HepG2 (cell line): ENCODE results near the gene MAPK8IP3. TPM values are rescaled to one million over a fixed set of nuclear protein-coding genes. Genes with fewer than 3 reads are reported as not detected.

Source experiments
- ATAC-seq: fragments of 200-7000 bp; cut with Tn5 transposase; 3 replicates; pipeline ENCODE4 v1.9.1; 2020; ENCODE audit warnings: mild to moderate bottlenecking, moderate library complexity
- BruUV-seq: library from RNA; stranded (reverse); fragments of 400-500 nt; replicated peaks from 2 replicates; lab custom pipeline; 2021; lab: Mats Ljungman, UMichigan
- CTCF ChIA-PET: fragments of 300-600 bp; formaldehyde crosslinking; extraction: SDS; loops from one replicate; lab custom pipeline; 2021; ENCODE audit warnings: low total read pairs, inconsistent platforms, low intra/inter-chr PET ratio; lab: Yijun Ruan, JAX
- POLR2A ChIA-PET: fragments of 350-600 bp; sonication (Branson Sonifier 250); formaldehyde crosslinking; loops from one replicate; lab custom pipeline; 2020; ENCODE audit warnings: antibody characterized with exemption, inconsistent platforms; lab: Yijun Ruan, JAX
- DNase-seq: peaks from one replicate; pipeline ENCODE4 v3.0.0-alpha.2; 2015; ENCODE audit warnings: low spot score
- FAIRE-seq: peaks from 3 replicates; lab custom pipeline; 2011; peaks lifted over from hg19 to GRCh38; lab: Jason Lieb, UNC
- H2AFZ ChIP-seq: one replicate; pipeline ENCODE4 v1.6.1; 2011; ENCODE audit warnings: low read length, inconsistent platforms
- H3K27ac ChIP-seq: fragments of 300-600 bp; 3 replicates; pipeline ENCODE4 v1.8.0; 2011; ENCODE audit warnings: mixed run types, mild to moderate bottlenecking, mixed read lengths, low read length, inconsistent platforms; ENCODE audit not compliant: insufficient read depth; ENCODE audit errors: extremely low read length
- H3K27me3 ChIP-seq, 2 experiments: fragments of 200-600 bp in 1 of 2; 2 replicates in 1 of 2; 3 replicates in 1 of 2; pipeline versions ENCODE4 v1.6.0 to v1.8.0; 2011; ENCODE audit warnings: low read length in 2 of 2, mild to moderate bottlenecking in 2 of 2, moderate library complexity in 2 of 2, inconsistent platforms in 1 of 2; ENCODE audit not compliant: insufficient read depth in 2 of 2, control insufficient read depth in 1 of 2
- H3K36me3 ChIP-seq, 2 experiments: fragments of 200-600 bp in 1 of 2; replicated peaks in 1 of 2; 2 replicates in 1 of 2; 3 replicates in 1 of 2; pipeline versions ENCODE4 v1.5.1 to v1.8.0; 2011; ENCODE audit warnings: low read length in 2 of 2, inconsistent platforms in 1 of 2; ENCODE audit not compliant: insufficient read depth in 2 of 2, control insufficient read depth in 1 of 2
- H3K4me1 ChIP-seq: 2 replicates; pipeline ENCODE4 v1.5.1; 2012; ENCODE audit warnings: low read length, inconsistent platforms; ENCODE audit not compliant: insufficient read depth
- H3K4me2 ChIP-seq: 2 replicates; pipeline ENCODE4 v1.6.0; 2011; ENCODE audit warnings: low read depth, low read length, inconsistent platforms
- H3K4me3 ChIP-seq, 3 experiments: fragments of 200-600 bp in 1 of 3; sonication (generic), shearing (Covaris generic) in 1 of 3; replicated peaks in 1 of 3; 2 replicates each; pipeline ENCODE4 v1.5.1; 2011 to 2016; ENCODE audit warnings: low read length in 3 of 3, inconsistent platforms in 2 of 3, low read depth in 2 of 3, mild to moderate bottlenecking in 2 of 3, control low read depth in 1 of 3, mixed read lengths in 1 of 3; ENCODE audit not compliant: insufficient read depth in 1 of 3
- H3K79me2 ChIP-seq: one replicate; pipeline ENCODE4 v1.6.1; 2011; ENCODE audit warnings: low read length, inconsistent platforms; ENCODE audit not compliant: insufficient read depth
- H3K9ac ChIP-seq: 2 replicates; pipeline ENCODE4 v1.6.0; 2011; ENCODE audit warnings: mild to moderate bottlenecking, low read depth, low read length, inconsistent platforms; ENCODE audit not compliant: insufficient read depth
- H3K9me3 ChIP-seq: 2 replicates; pipeline ENCODE4 v1.5.1; 2012; ENCODE audit warnings: mild to moderate bottlenecking, low read length
- H4K20me1 ChIP-seq: 2 replicates; pipeline ENCODE4 v1.6.0; 2011; ENCODE audit warnings: inconsistent platforms, mild to moderate bottlenecking, low read length, moderate library complexity; ENCODE audit not compliant: insufficient read depth
- CTCF ChIP-seq: sonication (generic); formaldehyde crosslinking; IDR thresholded peaks from 2 replicates; pipeline ENCODE4 v1.5.0; 2020; ENCODE audit warnings: mild to moderate bottlenecking, missing genetic modification reagents, moderate library complexity
- GATA4 ChIP-seq: sonication (generic); IDR thresholded peaks from 2 replicates; pipeline ENCODE4 v1.6.1; 2016; ENCODE audit warnings: antibody characterized with exemption, low read depth, borderline replicate concordance
- MTF1 ChIP-seq: sonication (generic); formaldehyde crosslinking; IDR thresholded peaks from 2 replicates; pipeline ENCODE4 v1.5.0; 2020; ENCODE audit warnings: missing genetic modification reagents
- PHF21A ChIP-seq: sonication (generic); formaldehyde crosslinking; IDR thresholded peaks from 2 replicates; pipeline ENCODE4 v1.5.0; 2020; ENCODE audit warnings: mild to moderate bottlenecking, missing genetic modification reagents
- RFX3 ChIP-seq: IDR thresholded peaks from 2 replicates; pipeline ENCODE4 v1.6.1; 2016; ENCODE audit warnings: missing biosample characterization, missing genetic modification reagents
- SRSF4 ChIP-seq: fragments of 200-400 bp; formaldehyde crosslinking; IDR thresholded peaks from one replicate; pipeline ENCODE4 v1.6.1; 2018; ENCODE audit warnings: mild to moderate bottlenecking, low read depth, low read length, moderate library complexity; ENCODE audit not compliant: poor library complexity, severe bottlenecking
- TARDBP ChIP-seq: sonication (generic); formaldehyde crosslinking; IDR thresholded peaks from 2 replicates; pipeline ENCODE4 v1.8.0; 2022; ENCODE audit warnings: mild to moderate bottlenecking, missing genetic modification reagents
- TFAP4 ChIP-seq: sonication (generic); IDR thresholded peaks from 2 replicates; pipeline ENCODE4 v1.6.1; 2016; ENCODE audit warnings: low read depth, borderline replicate concordance
- TRIM24 ChIP-seq: sonication (generic); formaldehyde crosslinking; IDR thresholded peaks from 2 replicates; pipeline ENCODE4 v1.8.0; 2022; ENCODE audit warnings: mild to moderate bottlenecking, missing genetic modification reagents
- ZFYVE20 ChIP-seq: sonication (generic); formaldehyde crosslinking; IDR thresholded peaks from 2 replicates; pipeline ENCODE4 v1.8.0; 2023; ENCODE audit warnings: low read depth, mild to moderate bottlenecking, moderate library complexity, missing genetic modification reagents, borderline replicate concordance
- ZNF282 ChIP-seq: fragments of 450-650 bp; IDR thresholded peaks from 2 replicates; pipeline ENCODE4 v1.6.1; 2018; ENCODE audit not compliant: partially characterized antibody
- ZNF652 ChIP-seq: IDR thresholded peaks from 2 replicates; pipeline ENCODE4 v1.6.1; 2016; ENCODE audit warnings: low read depth, borderline replicate concordance
- ZNF737 ChIP-seq: sonication (generic); formaldehyde crosslinking; IDR thresholded peaks from 2 replicates; pipeline ENCODE4 v1.5.0; 2020; ENCODE audit warnings: missing genetic modification reagents, mild to moderate bottlenecking, borderline replicate concordance
- ZNF772 ChIP-seq: sonication (generic); formaldehyde crosslinking; IDR thresholded peaks from 2 replicates; pipeline ENCODE4 v1.5.0; 2020; ENCODE audit warnings: mild to moderate bottlenecking, missing genetic modification reagents
- WGBS: methylation state at CpG from one replicate; pipeline ENCODE4 v1.1.6; 2017; ENCODE audit warnings: low lambda C conversion rate; 5-methylcytosine and 5-hydroxymethylcytosine counted together
- in situ Hi-C: cut with HindIII; loops from 2 replicates; pipeline ENCODE4 v1.10.0; 2017; ENCODE audit warnings: low pct_unique_long_range_greater_than_20kb; ENCODE audit not compliant: extremely low pct_ligation_motif_present
- intact Hi-C: fragments of 100-400 bp; cut with micrococcal nuclease; formaldehyde crosslinking; loops from one replicate; pipeline ENCODE4 v1.10.0; 2022; ENCODE audit not compliant: unreplicated experiment
- polyA plus RNA-seq, 8 experiments: library from polyadenylated mRNA; depleted of rRNA in 3 of 8; stranded (reverse) in 7 of 8; unstranded in 1 of 8; fragments of >200 nt; fragmentation: Illumina TruSeq in 4 of 8; extraction: Trizol in 4 of 8; gene quantifications; 2 replicates each; pipeline versions ENCODE4 v1.2.1 to v1.2.3, GENCODE V29; 2011 to 2016; ENCODE audit warnings: low read depth in 4 of 8, missing spikeins in 1 of 8, mixed read lengths in 1 of 8; ENCODE audit not compliant: insufficient read depth in 1 of 8
- total RNA-seq, 5 experiments: library from RNA; depleted of rRNA; stranded (reverse); fragments of >200 nt; fragmentation: Illumina TruSeq; extraction: Trizol; gene quantifications; 2 replicates each; pipeline ENCODE4 v1.2.3, GENCODE V29; 2016; ENCODE audit warnings: low read depth in 1 of 5
- TF ChIP-seq, protein P1 (sequence below): sonication (generic); formaldehyde crosslinking; IDR thresholded peaks from 2 replicates; pipeline ENCODE4 v1.5.0; 2020; ENCODE audit warnings: mild to moderate bottlenecking, missing genetic modification reagents
- TF ChIP-seq, protein P2 (sequence below): sonication (generic); formaldehyde crosslinking; IDR thresholded peaks from 2 replicates; pipeline ENCODE4 v1.4.0; 2020; ENCODE audit warnings: missing genetic modification reagents, borderline replicate concordance

The MAPK8IP3 gene
- total and polyA plus RNA-seq, 2 of the 13 experiments (the other 11 are each of a cell fraction or from before 2014, with no cell fraction given), result 25.1 to 41.7 TPM

- BruUV-seq, result no TSS peak
- H4K20me1 ChIP-seq, result no peaks in the 10 kb centered on the region
- H3K27me3 ChIP-seq, result no peaks in the 10 kb centered on the region
- WGBS, result no CpG with 5 or more reads among the region's 28 CpGs
- peak within 1 kb of the TSS; percentile 53 to 75 (median 59) for H3K4me3 ChIP-seq
- H3K79me2 ChIP-seq, result no peaks in the 10 kb centered on the region
- H3K4me1 ChIP-seq, result peaks cover 25% of the 10 kb centered on the region
- in situ Hi-C loops, result no loop called here
- H3K36me3 ChIP-seq, result 0 out of 5 replicates have a peak, but pooled peaks cover 0 to 4% of the 10 kb centered on the region in 2 experiments
- FAIRE-seq (no peak), DNase-seq (no peak), ATAC-seq (peak; percentile 45)
- H3K9me3 ChIP-seq, result peaks cover 14% of the 10 kb centered on the region
- ChIA-PET POLR2A (interaction anchor here (0.5 to 5.5 kb wide), 10 partner anchors 11 to 149 kb away, joined by 3 to 57 read pairs (median 4); partner anchors contain the start of genes EME2, FAHD1, HAGH and MRPS34), CTCF (interaction anchor here (1.7 kb wide), 1 partner anchor 19 kb away, joined by 4 read pairs; no protein-coding TSS in a partner anchor)
- peak within 1 kb of the TSS; percentile 92 for H3K4me2 ChIP-seq
- peak within 1 kb of the TSS; percentile 73 for H3K9ac ChIP-seq
- intact Hi-C loops, result loop anchor here (1.0 kb wide), 1 partner anchor 19 kb away; no protein-coding TSS in a partner anchor
- H2AFZ ChIP-seq, result no peak within 1 kb of the TSS
- peak within 1 kb of the TSS; percentile 65 for H3K27ac ChIP-seq
- TF ChIP-seq PHF21A (no peak), RFX3 (CRISPR knock-in tag) (no peak), TRIM24 (no peak), ZNF737 (CRISPR knock-in tag) (no peak), MTF1 (CRISPR knock-in tag) (no peak), ZFYVE20 (CRISPR knock-in tag) (no peak), GATA4 (no peak), ZNF772 (CRISPR knock-in tag) (0 out of 2 replicates have a peak, but pooled peaks have one; percentile 23), ZNF652 (CRISPR knock-in tag) (peak; percentile 93), TARDBP (CRISPR knock-in tag) (no peak), TFAP4 (peak; percentile 80; the same call in 1 of the 2 replicates), ZNF282 (no peak), CTCF (CRISPR knock-in tag) (peak; percentile 25; the same call in 1 of the 2 replicates), SRSF4 (no peak)
- TF ChIP-seq, protein P1, sequence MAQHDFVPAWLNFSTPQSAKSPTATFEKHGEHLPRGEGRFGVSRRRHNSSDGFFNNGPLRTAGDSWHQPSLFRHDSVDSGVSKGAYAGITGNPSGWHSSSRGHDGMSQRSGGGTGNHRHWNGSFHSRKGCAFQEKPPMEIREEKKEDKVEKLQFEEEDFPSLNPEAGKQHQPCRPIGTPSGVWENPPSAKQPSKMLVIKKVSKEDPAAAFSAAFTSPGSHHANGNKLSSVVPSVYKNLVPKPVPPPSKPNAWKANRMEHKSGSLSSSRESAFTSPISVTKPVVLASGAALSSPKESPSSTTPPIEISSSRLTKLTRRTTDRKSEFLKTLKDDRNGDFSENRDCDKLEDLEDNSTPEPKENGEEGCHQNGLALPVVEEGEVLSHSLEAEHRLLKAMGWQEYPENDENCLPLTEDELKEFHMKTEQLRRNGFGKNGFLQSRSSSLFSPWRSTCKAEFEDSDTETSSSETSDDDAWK (CRISPR knock-in tag), result no peak
- TF ChIP-seq, protein P2, sequence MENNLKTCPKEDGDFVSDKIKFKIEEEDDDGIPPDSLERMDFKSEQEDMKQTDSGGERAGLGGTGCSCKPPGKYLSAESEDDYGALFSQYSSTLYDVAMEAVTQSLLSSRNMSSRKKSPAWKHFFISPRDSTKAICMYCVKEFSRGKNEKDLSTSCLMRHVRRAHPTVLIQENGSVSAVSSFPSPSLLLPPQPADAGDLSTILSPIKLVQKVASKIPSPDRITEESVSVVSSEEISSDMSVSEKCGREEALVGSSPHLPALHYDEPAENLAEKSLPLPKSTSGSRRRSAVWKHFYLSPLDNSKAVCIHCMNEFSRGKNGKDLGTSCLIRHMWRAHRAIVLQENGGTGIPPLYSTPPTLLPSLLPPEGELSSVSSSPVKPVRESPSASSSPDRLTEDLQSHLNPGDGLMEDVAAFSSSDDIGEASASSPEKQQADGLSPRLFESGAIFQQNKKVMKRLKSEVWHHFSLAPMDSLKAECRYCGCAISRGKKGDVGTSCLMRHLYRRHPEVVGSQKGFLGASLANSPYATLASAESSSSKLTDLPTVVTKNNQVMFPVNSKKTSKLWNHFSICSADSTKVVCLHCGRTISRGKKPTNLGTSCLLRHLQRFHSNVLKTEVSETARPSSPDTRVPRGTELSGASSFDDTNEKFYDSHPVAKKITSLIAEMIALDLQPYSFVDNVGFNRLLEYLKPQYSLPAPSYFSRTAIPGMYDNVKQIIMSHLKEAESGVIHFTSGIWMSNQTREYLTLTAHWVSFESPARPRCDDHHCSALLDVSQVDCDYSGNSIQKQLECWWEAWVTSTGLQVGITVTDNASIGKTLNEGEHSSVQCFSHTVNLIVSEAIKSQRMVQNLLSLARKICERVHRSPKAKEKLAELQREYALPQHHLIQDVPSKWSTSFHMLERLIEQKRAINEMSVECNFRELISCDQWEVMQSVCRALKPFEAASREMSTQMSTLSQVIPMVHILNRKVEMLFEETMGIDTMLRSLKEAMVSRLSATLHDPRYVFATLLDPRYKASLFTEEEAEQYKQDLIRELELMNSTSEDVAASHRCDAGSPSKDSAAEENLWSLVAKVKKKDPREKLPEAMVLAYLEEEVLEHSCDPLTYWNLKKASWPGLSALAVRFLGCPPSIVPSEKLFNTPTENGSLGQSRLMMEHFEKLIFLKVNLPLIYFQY (CRISPR knock-in tag), result 0 out of 2 replicates have a peak, but pooled peaks have one; percentile 25
These were observed 87.7 kb downstream of the MAPK8IP3 start, which contains the start of gene IGFALS for GRCh38 chr16:1793578-1794220. Gene IGFALS (minus strand): TSS chr16:1793705. CDS start chr16:1793652, 53 bp downstream.
